Endothelial cell of umbilical vein (primary cell): ENCODE data around the gene FLT3.

Experiments used
- POLR2A ChIP-seq: IDR thresholded peaks from 2 replicates; pipeline ENCODE4 v1.6.1; 2012; ENCODE audit warnings: low read depth, mild to moderate bottlenecking, control low read depth, low read length
- POLR2AphosphoS5 ChIP-seq: IDR thresholded peaks from 2 replicates; pipeline ENCODE4 v1.6.1; 2012; ENCODE audit warnings: low read depth, mild to moderate bottlenecking, control low read depth, low read length, moderate library complexity; ENCODE audit not compliant: insufficient read depth
- TF ChIP-seq, protein P1 (sequence below), 2 donors: IDR thresholded peaks; 1 replicate in 1 of 2; 2 replicates in 1 of 2; pipeline ENCODE4 v1.5.1; 2011; ENCODE audit warnings: low read length in 2 of 2, mild to moderate bottlenecking in 2 of 2, moderate library complexity in 2 of 2, control low read depth in 1 of 2, inconsistent platforms in 1 of 2, low read depth in 1 of 2; ENCODE audit not compliant: insufficient read depth in 1 of 2; ENCODE audit errors: extremely low read depth in 1 of 2

DNA sequence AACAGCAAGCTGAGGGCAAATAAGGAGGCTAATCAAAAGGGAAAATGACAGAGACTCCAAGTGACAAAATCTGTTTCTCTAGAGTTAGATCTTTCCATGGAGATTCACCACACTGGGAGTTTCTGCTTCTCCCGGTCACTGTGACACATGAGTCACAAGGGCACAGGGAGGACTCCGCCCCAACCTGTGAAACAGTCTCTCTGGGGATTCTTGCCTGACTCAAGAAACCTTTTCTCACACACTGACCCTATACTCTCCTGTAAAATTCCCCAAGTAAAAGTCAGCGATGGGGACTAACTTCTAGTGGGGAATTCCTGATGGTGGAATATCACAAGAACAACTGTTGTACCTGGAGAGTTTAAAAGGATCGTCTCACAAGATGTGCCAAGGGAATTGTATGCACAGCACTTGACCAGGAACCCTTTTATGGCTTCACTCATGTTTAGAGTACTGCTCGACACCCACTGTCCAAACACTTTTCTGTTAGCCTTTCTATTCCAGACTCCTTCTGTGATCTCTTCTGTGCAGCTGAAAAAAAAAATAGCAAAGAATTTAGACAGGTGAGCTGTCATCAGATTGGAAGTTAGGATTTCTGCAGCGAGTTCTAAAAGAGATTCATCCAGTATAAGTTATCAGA lies 65.1 kb downstream of the FLT3 start:
- no peak for TF ChIP-seq POLR2A
- TF ChIP-seq, protein P1, sequence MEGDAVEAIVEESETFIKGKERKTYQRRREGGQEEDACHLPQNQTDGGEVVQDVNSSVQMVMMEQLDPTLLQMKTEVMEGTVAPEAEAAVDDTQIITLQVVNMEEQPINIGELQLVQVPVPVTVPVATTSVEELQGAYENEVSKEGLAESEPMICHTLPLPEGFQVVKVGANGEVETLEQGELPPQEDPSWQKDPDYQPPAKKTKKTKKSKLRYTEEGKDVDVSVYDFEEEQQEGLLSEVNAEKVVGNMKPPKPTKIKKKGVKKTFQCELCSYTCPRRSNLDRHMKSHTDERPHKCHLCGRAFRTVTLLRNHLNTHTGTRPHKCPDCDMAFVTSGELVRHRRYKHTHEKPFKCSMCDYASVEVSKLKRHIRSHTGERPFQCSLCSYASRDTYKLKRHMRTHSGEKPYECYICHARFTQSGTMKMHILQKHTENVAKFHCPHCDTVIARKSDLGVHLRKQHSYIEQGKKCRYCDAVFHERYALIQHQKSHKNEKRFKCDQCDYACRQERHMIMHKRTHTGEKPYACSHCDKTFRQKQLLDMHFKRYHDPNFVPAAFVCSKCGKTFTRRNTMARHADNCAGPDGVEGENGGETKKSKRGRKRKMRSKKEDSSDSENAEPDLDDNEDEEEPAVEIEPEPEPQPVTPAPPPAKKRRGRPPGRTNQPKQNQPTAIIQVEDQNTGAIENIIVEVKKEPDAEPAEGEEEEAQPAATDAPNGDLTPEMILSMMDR (IDR thresholded peaks at IDR 0.05; ENCODE audit: extremely low read depth in 1 of 2, insufficient read depth in 1 of 2, low read depth in 1 of 2, low read length in 2 of 2), result no peak
- TF ChIP-seq POLR2AphosphoS5, result no peak
